HG02798 (cell line): ENCODE results near the gene NATD1.

Source experiments
- ATAC-seq: cut with Tn5 transposase; IDR thresholded peaks from one replicate; pipeline ENCODE4 v1.9.1; 2021; ENCODE audit warnings: mild to moderate bottlenecking; ENCODE audit not compliant: unreplicated experiment, poor library complexity

The NATD1 gene

GRCh38 chr17:21223086-21223485 is 30.1 kb downstream of the NATD1 start:
- no peak for ATAC-seq

GRCh38 chr17:21218831-21219380 is 34.3 kb downstream of the NATD1 start:
- no peak for ATAC-seq

GRCh38 chr17:21218101-21218500 is 35.1 kb downstream of the NATD1 start:
- ATAC-seq: no peak

- no peak for ATAC-seq
Measured at GRCh38 chr17:21217346-21217745, 35.9 kb downstream of the NATD1 start.

GRCh38 chr17:21215935-21216334 is 37.3 kb downstream of the NATD1 start:
- no peak for ATAC-seq

GRCh38 chr17:21214777-21215541 is 38.3 kb downstream of the NATD1 start:
- no peak for ATAC-seq

- peak; percentile 84 for ATAC-seq
Measured at GRCh38 chr17:21214015-21214776, 39.0 kb downstream of the NATD1 start, which contains the start of gene TMEM11. TMEM11 (minus strand) TSS chr17:21214161; CDS start chr17:21214152, 9 bp downstream.

- peak; percentile 16 for ATAC-seq
Measured at GRCh38 chr17:21213638-21214014, 39.6 kb downstream of the NATD1 start.

- ATAC-seq: no peak
Measured at GRCh38 chr17:21212826-21213637, 40.2 kb downstream of the NATD1 start.

- no peak for ATAC-seq
Measured at GRCh38 chr17:21211825-21212479, 41.3 kb downstream of the NATD1 start.

- no peak for ATAC-seq
Measured at GRCh38 chr17:21210411-21211076, 42.7 kb downstream of the NATD1 start.

- ATAC-seq: no peak
Measured at GRCh38 chr17:21209511-21210175, 43.6 kb downstream of the NATD1 start.

GRCh38 chr17:21208352-21208751 is 44.9 kb downstream of the NATD1 start:
- no peak for ATAC-seq

- ATAC-seq: no peak
Measured at GRCh38 chr17:21204935-21205334, 48.3 kb downstream of the NATD1 start.

- no peak for ATAC-seq
Measured at GRCh38 chr17:21202512-21202911, 50.7 kb downstream of the NATD1 start.

GRCh38 chr17:21201874-21202273 is 51.3 kb downstream of the NATD1 start:
- no peak for ATAC-seq

- ATAC-seq: no peak
Measured at GRCh38 chr17:21201298-21201595, 52.0 kb downstream of the NATD1 start.

- no peak for ATAC-seq
Measured at GRCh38 chr17:21200590-21201297, 52.5 kb downstream of the NATD1 start.

GRCh38 chr17:21199856-21200255 is 53.4 kb downstream of the NATD1 start:
- no peak for ATAC-seq
